HUES64 (cell line): ENCODE data around the gene SERINC3.

Experiments
- H3K27ac ChIP-seq: 2 replicates; pipeline ENCODE4 v1.7.0; 2013; ENCODE audit warnings: low read depth, low read length, inconsistent platforms
- H3K27me3 ChIP-seq: 2 replicates; pipeline ENCODE4 v1.6.1; 2013; ENCODE audit warnings: mild to moderate bottlenecking, low read length; ENCODE audit not compliant: insufficient read depth
- H3K36me3 ChIP-seq: 2 replicates; pipeline ENCODE4 v1.6.1; 2013; ENCODE audit warnings: mild to moderate bottlenecking, low read length; ENCODE audit not compliant: insufficient read depth
- H3K4me1 ChIP-seq: 2 replicates; pipeline ENCODE4 v1.6.1; 2013; ENCODE audit warnings: mild to moderate bottlenecking, low read length, moderate library complexity; ENCODE audit not compliant: insufficient read depth
- H3K4me3 ChIP-seq: 2 replicates; pipeline ENCODE4 v1.5.1; 2013; ENCODE audit warnings: mild to moderate bottlenecking, low read length, moderate library complexity
- H3K9ac ChIP-seq: 2 replicates; pipeline ENCODE4 v1.6.1; 2013; ENCODE audit warnings: mild to moderate bottlenecking, low read depth, low read length
- H3K9me3 ChIP-seq: 2 replicates; pipeline ENCODE4 v1.6.1; 2013; ENCODE audit warnings: low read depth, low read length; ENCODE audit not compliant: insufficient read depth
- WGBS: fragments of 150-250, 120-280 bp; methylation state at CpG from one replicate; pipeline ENCODE4 v1.1.7; 2013; ENCODE audit warnings: missing lambda C conversion rate; 5-methylcytosine and 5-hydroxymethylcytosine counted together

The SERINC3 gene

GRCh38 chr20:44494266-44494665 lies 27.6 kb downstream of the SERINC3 start:
- Histone ChIP-seq H3K4me3 (no peak overlapping the region), H3K27ac (no peak overlapping the region), H3K9ac (no peak overlapping the region), H3K4me1 (no peaks in the 10 kb centered on the region), H3K36me3 (peaks cover 74% of the 10 kb centered on the region), H3K27me3 (no peaks in the 10 kb centered on the region), H3K9me3 (no peaks in the 10 kb centered on the region)
- 96% methylated on average over 1 of the region's 1 CpG for WGBS

- peaks cover 77% of the 10 kb centered on the region for H3K36me3 ChIP-seq
- H3K4me1 ChIP-seq: no peaks in the 10 kb centered on the region
- no peaks in the 10 kb centered on the region for H3K9me3 ChIP-seq
- 87% methylated on average over 5 of the region's 5 CpGs for WGBS
- H3K4me3 ChIP-seq: no peak overlapping the region
- H3K9ac ChIP-seq: no peak overlapping the region
- H3K27me3 ChIP-seq: no peaks in the 10 kb centered on the region
- H3K27ac ChIP-seq: no peak overlapping the region
Measured at GRCh38 chr20:44491635-44492395, 30.1 kb downstream of the SERINC3 start.

- no peak overlapping the region for H3K9ac ChIP-seq
- peaks cover 75% of the 10 kb centered on the region for H3K36me3 ChIP-seq
- 93% methylated on average over 3 of the region's 3 CpGs for WGBS
- H3K27ac ChIP-seq: no peak overlapping the region
- no peaks in the 10 kb centered on the region for H3K4me1 ChIP-seq
- H3K4me3 ChIP-seq: no peak overlapping the region
- no peaks in the 10 kb centered on the region for H3K9me3 ChIP-seq
- no peaks in the 10 kb centered on the region for H3K27me3 ChIP-seq
Measured at GRCh38 chr20:44489931-44490330, 31.9 kb downstream of the SERINC3 start.

- H3K27ac ChIP-seq: no peak overlapping the region
- no peak overlapping the region for H3K4me3 ChIP-seq
- peaks cover 72% of the 10 kb centered on the region for H3K36me3 ChIP-seq
- H3K27me3 ChIP-seq: no peaks in the 10 kb centered on the region
- H3K4me1 ChIP-seq: no peaks in the 10 kb centered on the region
- H3K9ac ChIP-seq: no peak overlapping the region
- 94% methylated on average over 9 of the region's 9 CpGs for WGBS
- no peaks in the 10 kb centered on the region for H3K9me3 ChIP-seq
Measured at GRCh38 chr20:44489223-44489622, 32.6 kb downstream of the SERINC3 start.

- H3K36me3 ChIP-seq: peaks cover 73% of the 10 kb centered on the region
- no peak overlapping the region for H3K4me3 ChIP-seq
- WGBS: 93% methylated on average over 5 of the region's 5 CpGs
- H3K27me3 ChIP-seq: no peaks in the 10 kb centered on the region
- H3K9me3 ChIP-seq: no peaks in the 10 kb centered on the region
- H3K27ac ChIP-seq: no peak overlapping the region
- H3K9ac ChIP-seq: no peak overlapping the region
- H3K4me1 ChIP-seq: no peaks in the 10 kb centered on the region
Measured at GRCh38 chr20:44488551-44488950, 33.3 kb downstream of the SERINC3 start.

GRCh38 chr20:44485830-44486198 lies 36.1 kb downstream of the SERINC3 start:
- no peak overlapping the region for H3K4me3 ChIP-seq
- WGBS: 87% methylated on average over 2 of the region's 2 CpGs
- no peaks in the 10 kb centered on the region for H3K27me3 ChIP-seq
- H3K27ac ChIP-seq: no peak overlapping the region
- no peaks in the 10 kb centered on the region for H3K4me1 ChIP-seq
- no peaks in the 10 kb centered on the region for H3K9me3 ChIP-seq
- no peak overlapping the region for H3K9ac ChIP-seq
- peaks cover 75% of the 10 kb centered on the region for H3K36me3 ChIP-seq

- H3K36me3 ChIP-seq: peaks cover 76% of the 10 kb centered on the region
- no peaks in the 10 kb centered on the region for H3K4me1 ChIP-seq
- no peak overlapping the region for H3K4me3 ChIP-seq
- H3K9me3 ChIP-seq: no peaks in the 10 kb centered on the region
- no peak overlapping the region for H3K9ac ChIP-seq
- WGBS: 95% methylated on average over 7 of the region's 7 CpGs
- H3K27me3 ChIP-seq: no peaks in the 10 kb centered on the region
- no peak overlapping the region for H3K27ac ChIP-seq
Measured at GRCh38 chr20:44485078-44485829, 36.6 kb downstream of the SERINC3 start.

- H3K36me3 ChIP-seq: peaks cover 59% of the 10 kb centered on the region
- H3K4me1 ChIP-seq: no peaks in the 10 kb centered on the region
- no peak overlapping the region for H3K9ac ChIP-seq
- no peak overlapping the region for H3K27ac ChIP-seq
- WGBS: 94% methylated on average over 5 of the region's 5 CpGs
- H3K4me3 ChIP-seq: no peak overlapping the region
- H3K27me3 ChIP-seq: no peaks in the 10 kb centered on the region
- no peaks in the 10 kb centered on the region for H3K9me3 ChIP-seq
Measured at GRCh38 chr20:44483112-44483511, 38.8 kb downstream of the SERINC3 start.

- WGBS: 89% methylated on average over 5 of the region's 6 CpGs
- H3K4me1 ChIP-seq: peaks cover 1% of the 10 kb centered on the region; the same call in 1 of the 2 replicates
- H3K27ac ChIP-seq: no peak overlapping the region
- no peaks in the 10 kb centered on the region for H3K27me3 ChIP-seq
- no peaks in the 10 kb centered on the region for H3K9me3 ChIP-seq
- peaks cover 51% of the 10 kb centered on the region for H3K36me3 ChIP-seq
- H3K4me3 ChIP-seq: no peak overlapping the region
- no peak overlapping the region for H3K9ac ChIP-seq
Measured at GRCh38 chr20:44481719-44482416, 40.0 kb downstream of the SERINC3 start.

GRCh38 chr20:44480097-44480496 lies 41.8 kb downstream of the SERINC3 start:
- 97% methylated on average over 18 of the region's 18 CpGs for WGBS
- peaks cover 40% of the 10 kb centered on the region for H3K36me3 ChIP-seq
- H3K9ac ChIP-seq: no peak overlapping the region
- H3K4me3 ChIP-seq: no peak overlapping the region
- H3K27me3 ChIP-seq: no peaks in the 10 kb centered on the region
- H3K9me3 ChIP-seq: no peaks in the 10 kb centered on the region
- no peak overlapping the region for H3K27ac ChIP-seq
- peaks cover 10% of the 10 kb centered on the region; the same call in 1 of the 2 replicates for H3K4me1 ChIP-seq

- Histone ChIP-seq H3K27ac (no peak overlapping the region), H3K36me3 (peaks cover 40% of the 10 kb centered on the region), H3K9me3 (no peaks in the 10 kb centered on the region), H3K9ac (no peak overlapping the region), H3K4me1 (peaks cover 10% of the 10 kb centered on the region; the same call in 1 of the 2 replicates), H3K4me3 (no peak overlapping the region), H3K27me3 (no peaks in the 10 kb centered on the region)
- WGBS: 93% methylated on average over 4 of the region's 5 CpGs
Measured at GRCh38 chr20:44479643-44480042, 42.2 kb downstream of the SERINC3 start.
